Measurements from ENCODE around the gene AHR.

AHR gene

GRCh38 chr7:17297243-17297642, 1.2 kb upstream of the AHR start:
- TF ChIP-seq CTCF (conservative IDR thresholded peaks at IDR 0.05; ENCODE audit: control insufficient read depth, insufficient read depth, low read depth, low read length) = no peak
- no peak for DNase-seq (ENCODE audit: low read depth)
- no peak overlapping the region for H3K4me3 ChIP-seq (ENCODE audit: control insufficient read depth, low read depth, low read length)

- no peak for DNase-seq (ENCODE audit: low read depth)
- H3K4me3 ChIP-seq (ENCODE audit: control insufficient read depth, low read depth, low read length) = peak overlapping the region; percentile 79
- TF ChIP-seq CTCF (conservative IDR thresholded peaks at IDR 0.05; ENCODE audit: control insufficient read depth, insufficient read depth, low read depth, low read length) = no peak
Measured at GRCh38 chr7:17298840-17299482, 509 bp downstream of the AHR start.

DNA sequence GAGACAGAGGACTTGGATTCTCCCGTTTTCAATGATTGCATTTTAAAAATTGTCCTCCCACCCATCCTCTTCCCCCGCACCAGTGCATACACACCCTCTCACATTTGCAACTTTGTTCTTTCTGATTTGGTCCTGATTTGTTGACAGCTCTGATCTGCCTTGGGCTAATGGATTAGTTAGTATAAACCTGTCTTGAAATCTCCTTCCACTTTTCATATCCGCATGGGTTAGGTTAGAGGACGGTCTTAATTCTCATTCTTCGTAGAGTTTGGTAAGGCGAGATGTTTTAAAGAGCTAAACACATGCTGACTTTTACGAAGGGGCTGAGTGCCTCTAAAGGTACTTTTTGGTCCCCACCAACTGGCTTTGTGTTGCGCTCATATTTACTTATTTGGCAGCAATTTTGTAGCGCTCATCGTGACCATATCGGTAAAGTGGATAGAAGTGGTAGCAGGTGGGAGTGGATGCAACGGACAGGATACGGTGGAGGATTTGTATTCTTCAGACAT, 1.1 kb downstream of the AHR start:
- TF ChIP-seq CTCF (conservative IDR thresholded peaks at IDR 0.05; ENCODE audit: control insufficient read depth, insufficient read depth, low read depth, low read length) = no peak
- peak overlapping the region; percentile 79 for H3K4me3 ChIP-seq (ENCODE audit: control insufficient read depth, low read depth, low read length)
- DNase-seq (ENCODE audit: low read depth) = no peak

DNA sequence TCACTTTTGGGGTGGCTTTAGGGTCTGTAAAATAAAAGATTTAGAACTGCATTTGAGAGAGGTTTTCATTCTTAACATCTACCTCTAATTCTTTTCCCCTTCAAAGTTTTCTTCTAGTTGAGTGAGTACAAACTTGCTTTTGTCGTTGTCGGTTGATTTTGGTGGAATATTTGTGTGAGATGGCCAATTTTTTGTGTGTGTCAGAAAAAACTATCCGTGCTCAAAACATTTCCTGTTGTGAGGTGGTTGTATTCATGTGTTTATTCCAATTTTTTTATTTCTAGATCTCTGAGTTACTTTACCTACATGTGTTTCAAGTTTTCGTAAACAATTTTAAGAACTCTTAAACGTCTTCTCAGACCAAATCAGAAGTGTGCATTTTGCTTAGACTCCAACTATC, 1.6 kb downstream of the AHR start:
- no peak for TF ChIP-seq CTCF (conservative IDR thresholded peaks at IDR 0.05; ENCODE audit: control insufficient read depth, insufficient read depth, low read depth, low read length)
- DNase-seq (ENCODE audit: low read depth) = no peak
- peak overlapping the region; percentile 79 for H3K4me3 ChIP-seq (ENCODE audit: control insufficient read depth, low read depth, low read length)

DNA sequence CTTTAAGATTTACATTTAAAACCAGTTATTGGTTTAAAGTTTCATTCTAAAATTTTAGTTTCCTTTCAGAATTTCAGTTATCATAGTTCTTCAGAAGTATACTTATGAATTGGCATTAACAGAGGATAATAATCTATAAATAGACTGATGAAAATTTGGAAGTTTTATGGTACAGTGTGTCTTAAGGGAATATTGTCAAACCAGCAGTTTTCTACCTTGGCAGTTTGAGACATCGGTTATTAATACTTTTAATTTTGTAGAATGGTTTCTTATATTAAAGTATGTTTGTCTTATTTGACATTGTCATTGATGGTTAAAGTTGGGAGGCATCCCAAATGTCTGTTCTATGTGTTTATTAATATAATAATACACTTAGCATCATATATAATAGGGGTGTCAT, 2.0 kb downstream of the AHR start:
- TF ChIP-seq CTCF (conservative IDR thresholded peaks at IDR 0.05; ENCODE audit: control insufficient read depth, insufficient read depth, low read depth, low read length) = no peak
- DNase-seq (ENCODE audit: low read depth) = no peak
- peak overlapping the region; percentile 79 for H3K4me3 ChIP-seq (ENCODE audit: control insufficient read depth, low read depth, low read length)

- DNase-seq (ENCODE audit: low read depth) = peak; percentile 60
- H3K4me3 ChIP-seq (ENCODE audit: control insufficient read depth, low read depth, low read length) = peak overlapping the region; percentile 79
- peak; percentile 49 for TF ChIP-seq CTCF (conservative IDR thresholded peaks at IDR 0.05; ENCODE audit: control insufficient read depth, insufficient read depth, low read depth, low read length)
Measured at GRCh38 chr7:17301471-17302456, 3.3 kb downstream of the AHR start.
